GM21381 (cell line): Measurements from ENCODE around the gene GDAP1L1.
"Not testable (repeated sequence)": the region's sequence is repeated elsewhere in the genome, so short reads cannot be mapped to it uniquely, and the experiment has no call there.

Experiments used
- ATAC-seq: cut with Tn5 transposase; IDR thresholded peaks from one replicate; pipeline ENCODE4 v1.9.1; 2021; ENCODE audit warnings: mild to moderate bottlenecking, moderate library complexity; ENCODE audit not compliant: unreplicated experiment

GDAP1L1 gene

DNA sequence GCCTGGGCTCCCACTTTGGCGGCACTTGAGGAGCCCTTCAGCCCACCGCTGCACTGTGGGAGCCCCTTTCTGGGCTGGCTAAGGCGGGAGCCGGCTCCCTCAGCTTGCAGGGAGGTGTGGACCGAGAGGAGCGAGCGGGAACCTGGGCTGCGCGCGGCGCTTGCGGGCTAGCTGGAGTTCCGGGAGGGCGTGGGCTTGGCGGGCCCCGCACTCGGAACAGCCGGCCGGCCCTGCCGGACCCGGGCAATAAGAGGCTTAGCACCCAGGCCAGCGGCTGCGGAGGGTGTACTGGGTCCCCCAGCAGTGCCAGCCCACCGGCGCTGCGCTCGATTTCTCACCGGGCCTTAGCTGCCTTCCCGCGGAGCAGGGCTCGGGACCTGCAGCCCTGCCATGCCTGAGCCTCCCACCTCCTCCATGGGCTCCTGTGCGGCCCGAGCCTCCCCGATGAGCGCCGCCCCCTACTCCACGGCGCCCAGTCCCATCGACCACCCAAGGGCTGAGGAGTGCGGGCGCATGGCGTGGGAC, 52.0 kb downstream of the GDAP1L1 start:
- not testable (repeated sequence) for ATAC-seq

DNA sequence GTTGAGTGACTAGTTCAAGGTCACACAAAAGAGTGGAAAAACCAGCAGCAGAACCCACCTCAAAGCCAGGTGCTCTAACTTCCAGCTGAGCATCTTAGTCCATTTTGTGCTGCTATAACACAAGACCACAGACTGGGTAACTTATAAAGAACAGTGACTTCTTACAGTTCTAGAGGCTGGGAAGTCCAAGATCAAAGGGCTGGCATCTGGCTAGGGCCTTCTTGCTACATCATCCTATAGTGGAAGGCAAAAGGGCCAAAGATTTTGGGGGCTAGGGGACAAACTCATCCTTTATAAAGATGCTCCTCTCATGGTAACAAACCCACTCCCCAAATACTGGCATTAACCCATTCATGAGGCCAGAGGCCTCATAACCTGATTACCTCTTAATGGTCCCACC, 54.2 kb downstream of the GDAP1L1 start:
- no peak for ATAC-seq

DNA sequence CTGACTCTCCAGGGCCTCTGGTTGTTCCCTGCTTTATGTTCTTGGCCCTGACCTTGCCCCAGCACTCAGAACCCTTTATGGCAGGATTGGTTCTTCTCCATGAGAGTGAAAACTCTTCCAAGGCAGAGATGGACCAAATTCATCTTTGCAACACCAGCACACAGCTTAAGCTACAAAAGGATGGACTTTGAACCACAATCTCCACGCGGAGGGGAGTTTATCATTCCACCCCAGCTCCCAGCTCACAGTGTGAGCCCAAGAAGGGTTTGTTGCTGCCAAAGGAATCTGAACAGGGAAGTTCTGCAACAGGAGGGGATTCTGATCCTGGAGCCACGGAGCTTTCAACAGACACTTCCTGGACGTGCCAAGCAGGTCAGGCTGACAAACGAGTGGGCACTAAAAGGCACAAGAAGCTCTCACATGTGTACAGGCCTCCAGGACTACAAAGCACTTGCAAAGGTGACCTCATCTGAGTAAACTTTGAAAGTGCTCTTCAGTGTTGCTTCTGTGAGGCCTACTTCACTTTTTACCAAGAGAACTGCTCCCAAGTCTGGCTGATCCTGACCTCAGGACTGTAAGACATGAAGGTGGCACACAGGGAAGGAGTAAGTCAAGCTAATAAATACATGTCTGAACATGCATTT, 55.0 kb downstream of the GDAP1L1 start:
- no peak for ATAC-seq

DNA sequence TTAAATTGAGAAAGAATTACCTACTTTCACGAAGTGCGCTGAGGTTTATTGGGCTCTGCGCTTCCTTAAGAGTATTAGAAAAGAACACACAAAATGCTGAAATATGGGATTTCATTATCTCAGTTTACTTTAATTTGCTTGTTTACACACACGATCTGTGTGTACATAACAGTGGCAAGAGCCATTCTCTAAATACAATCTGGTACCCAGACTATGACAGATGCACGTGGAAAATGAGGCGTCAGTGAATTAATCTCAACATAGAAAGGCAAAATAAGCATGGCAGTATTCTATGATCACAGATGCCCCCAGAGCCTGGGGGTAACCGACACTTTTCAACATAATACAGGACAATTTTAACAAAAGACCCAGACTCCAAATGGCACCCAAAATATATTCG, 55.6 kb downstream of the GDAP1L1 start:
- no peak for ATAC-seq

DNA sequence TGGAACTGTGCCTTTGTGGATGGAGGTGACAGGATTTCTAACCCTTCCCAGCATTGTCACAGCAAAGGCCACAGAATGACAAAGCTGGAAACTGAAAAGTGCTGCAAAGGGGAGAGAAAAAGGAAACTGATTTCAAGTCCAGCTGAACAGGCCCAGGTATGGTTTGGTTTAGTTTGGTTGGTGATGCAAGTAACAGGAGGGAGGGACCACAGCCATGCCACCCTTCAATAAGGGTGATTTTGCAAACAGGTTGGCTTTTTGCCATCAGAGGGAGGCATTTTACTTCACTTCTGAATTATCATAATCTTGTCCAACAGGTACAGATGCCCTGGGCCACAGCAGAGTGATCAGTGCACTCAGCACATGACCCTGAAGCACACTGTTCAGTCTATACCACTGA, 57.3 kb downstream of the GDAP1L1 start:
- ATAC-seq: no peak

DNA sequence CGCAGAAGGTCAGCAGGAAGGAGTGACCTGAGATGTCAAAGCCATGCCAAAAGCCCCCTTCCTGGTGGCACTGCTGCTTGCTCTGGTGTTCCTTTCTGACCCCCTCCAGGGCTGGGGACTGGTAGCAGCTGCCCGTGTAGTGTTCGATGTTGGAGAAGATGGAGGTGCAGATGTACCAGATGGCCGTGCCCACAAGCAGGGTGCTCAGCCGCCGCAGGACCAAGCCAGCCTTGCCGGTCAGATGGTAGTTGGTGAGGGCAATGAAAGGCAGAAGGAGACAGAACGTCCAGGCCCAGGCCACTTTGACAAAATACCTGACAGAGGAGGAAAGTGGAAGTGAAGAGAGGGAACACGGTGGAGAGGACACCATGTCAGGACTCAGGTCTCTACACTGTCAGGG, 59.8 kb downstream of the GDAP1L1 start:
- ATAC-seq: no peak

DNA sequence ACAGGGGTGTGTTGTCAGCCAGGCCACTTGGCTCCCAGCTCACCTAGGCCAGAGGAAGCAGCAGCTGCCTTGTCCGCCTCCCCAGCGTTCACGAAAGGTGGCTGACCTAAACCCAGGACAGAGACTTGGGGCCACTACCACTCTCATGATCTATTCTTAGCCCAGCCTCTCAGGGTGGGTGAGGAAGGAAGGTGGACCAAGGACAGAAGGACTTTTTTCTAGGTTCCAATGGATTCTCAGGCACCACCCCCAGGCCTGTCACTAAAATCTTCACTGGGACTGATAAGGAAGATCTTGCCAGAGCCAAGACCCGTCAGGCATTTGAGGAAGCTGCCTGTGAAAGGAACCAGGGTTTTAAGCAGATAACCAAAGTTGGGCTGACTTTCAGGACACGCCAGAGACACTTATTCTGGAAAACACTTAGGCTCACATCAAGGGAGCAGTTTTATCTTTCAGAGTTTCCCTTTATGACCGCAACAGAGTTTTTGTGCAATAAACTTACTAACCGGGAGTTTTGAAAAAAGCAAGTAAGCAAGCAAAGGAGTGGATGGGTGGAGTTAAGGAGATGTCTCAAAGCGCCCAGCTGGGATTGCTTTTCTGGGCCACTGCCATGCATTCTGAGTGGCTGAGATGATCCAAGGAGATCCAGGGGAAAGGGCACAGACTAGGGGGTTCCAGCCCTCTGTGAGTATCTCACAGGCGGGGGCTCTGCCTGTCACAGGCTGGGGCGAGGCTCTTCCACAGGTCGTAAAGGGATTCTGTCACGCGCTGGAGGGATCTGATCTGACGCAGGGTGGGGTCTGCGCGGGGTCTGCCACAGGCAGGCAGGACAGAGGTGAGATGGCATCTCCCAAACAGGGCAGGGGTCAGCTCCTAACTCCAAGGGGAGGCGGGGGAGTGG, 62.9 kb downstream of the GDAP1L1 start:
- no peak for ATAC-seq

DNA sequence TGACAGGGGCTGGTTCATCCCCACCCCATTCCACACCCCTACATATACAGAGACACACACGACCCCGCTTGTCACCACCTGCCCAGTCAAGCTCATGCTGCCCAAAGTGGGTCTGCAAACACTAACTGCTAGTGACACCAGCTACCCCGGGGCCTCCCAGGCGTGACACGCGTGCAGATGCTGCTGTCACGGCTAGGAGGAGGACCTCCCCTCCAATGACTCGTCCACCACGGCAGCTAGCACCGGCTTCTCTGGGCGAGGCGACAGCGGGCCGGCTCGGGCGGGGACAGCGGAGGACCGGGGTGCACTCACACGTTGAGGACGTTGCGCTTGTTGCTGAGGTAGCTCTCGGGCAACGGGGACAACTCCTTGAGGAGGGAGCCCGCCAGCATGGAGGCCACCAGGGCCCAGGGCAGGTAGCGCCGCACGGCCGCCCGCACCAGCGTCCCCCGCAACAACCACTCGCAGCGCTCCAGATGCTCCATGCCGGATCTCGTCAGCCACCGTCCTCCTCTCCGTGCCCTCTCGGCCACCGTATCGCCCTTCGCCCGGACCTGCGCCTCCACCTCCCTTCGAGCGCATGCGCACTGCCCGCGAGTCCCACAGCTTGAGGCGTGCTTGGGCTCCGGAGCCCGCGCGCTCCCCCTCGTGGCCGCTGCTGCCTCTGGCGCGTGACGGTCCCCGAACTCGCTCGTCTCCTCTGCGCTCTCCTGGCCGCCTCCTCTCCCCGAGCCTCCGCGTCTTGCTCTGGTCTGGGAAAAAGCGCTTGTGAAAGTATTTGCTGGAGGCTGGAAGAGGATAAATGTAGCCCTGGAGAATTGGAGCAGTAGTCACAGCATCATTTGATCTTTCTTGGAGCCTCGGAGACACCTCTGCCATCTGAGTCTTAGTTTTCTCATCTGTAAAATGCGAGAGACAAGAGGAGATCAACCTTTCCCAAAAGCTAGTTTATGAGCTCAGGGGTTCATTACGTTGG, 63.8 kb downstream of the GDAP1L1 start, which contains the start of gene FITM2:
Gene FITM2, minus strand, starts transcription at position 539 of the 976 bp plus-strand sequence. Its CDS starts 54 bp downstream, at position 485.
- ATAC-seq: peak; percentile 92

DNA sequence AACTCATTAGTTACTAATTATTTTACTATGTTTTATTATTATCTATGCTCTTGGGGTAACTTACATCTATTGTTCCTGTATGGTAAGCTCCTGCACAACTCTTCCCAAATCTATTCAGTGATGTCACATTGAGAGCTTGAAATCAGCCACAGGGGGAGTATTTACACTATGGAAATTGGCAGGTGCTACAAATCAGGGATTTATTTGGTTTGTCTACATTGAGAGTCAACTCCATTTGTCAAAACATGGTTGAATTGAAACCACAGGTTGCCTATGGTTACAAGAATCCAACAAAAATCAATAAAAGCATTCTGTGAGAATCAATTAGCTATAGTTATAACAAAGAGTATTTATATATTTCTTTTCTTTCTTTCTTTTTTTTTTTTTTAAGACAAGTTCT, 67.8 kb downstream of the GDAP1L1 start:
- no peak for ATAC-seq

DNA sequence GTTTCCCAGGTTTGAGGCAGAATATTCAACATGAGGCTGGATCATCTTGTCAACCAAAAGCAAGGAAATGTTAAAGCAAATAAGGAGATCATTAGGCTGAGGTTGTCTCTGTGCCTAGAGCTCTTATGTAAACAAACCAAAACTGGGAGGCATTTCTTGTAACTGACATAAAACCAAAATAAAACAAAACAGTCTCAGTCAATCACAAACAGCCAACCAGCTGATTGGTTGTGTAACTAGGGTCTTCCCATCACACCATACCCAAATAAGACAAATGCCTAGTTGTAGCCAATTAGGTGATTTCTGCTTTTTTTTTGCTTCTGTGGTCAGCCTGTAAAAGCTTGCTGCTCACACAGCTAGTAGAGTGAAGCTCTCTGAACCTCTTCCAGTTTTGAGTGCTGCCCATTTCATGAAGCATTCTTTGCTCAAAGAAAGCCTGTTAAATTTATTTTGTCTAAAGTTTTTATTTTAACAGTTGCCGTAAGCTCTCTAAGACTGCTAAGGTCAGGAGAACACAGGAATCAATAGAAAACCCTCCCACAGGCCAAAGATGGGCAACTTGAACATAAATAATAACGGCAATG, 72.8 kb downstream of the GDAP1L1 start:
- no peak for ATAC-seq

DNA sequence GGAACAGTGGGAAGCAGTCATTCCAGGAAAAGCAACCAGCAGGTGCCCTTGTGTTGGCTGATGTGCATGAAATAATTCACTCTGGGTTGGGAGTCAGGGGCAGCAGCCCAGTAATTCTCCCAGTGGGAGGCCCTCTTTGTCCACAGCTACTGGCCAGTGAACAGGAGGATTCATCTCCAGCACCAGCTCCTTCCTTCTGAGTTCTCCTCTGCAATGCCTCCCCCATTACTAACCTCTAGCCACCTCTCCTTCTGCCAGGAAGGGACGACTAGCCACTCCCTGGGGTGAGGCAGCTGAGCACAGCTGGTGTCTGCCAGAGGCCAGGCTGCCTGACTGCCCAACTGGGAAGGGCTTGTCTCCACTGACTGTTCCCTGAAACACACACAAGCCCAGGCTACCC, 77.2 kb downstream of the GDAP1L1 start:
- ATAC-seq: no peak

DNA sequence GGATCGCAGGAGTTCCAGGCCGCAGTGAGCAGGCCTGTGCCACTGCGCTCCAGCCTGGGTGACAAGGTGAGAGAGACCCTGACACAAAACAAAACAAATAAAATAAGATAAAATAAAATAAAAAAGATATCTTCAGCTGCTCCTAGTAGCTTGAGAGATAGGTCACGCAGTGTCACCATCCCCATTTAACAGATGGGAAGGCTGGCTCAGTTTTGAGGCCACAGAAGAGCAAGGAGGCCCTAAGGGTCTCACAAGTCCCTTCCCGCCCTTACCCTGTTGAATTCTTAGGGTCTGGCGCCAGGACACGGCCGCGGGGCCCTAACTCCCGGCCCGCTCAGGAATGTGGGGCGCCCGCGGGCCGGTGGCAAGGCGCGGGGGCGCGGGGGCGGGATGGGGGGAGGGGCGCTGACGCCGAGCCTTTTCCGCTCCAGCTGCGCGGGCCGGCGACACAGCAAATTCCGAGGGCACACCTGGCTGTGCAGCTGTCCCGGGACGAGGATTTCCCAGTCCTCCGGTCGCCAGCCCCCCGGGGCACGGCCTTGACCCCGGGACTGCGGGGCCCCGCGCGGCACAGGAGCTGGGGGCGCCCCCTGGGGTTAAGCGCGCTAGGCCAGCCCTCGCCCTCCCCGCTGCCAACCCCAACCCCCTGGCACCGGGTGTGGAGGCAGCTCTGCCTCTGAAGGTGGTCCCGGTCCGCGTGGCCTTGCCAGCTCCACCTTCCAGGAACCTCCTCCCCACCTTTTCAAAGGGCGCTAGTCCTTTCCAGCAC, 79.5 kb downstream of the GDAP1L1 start:
- ATAC-seq: no peak

DNA sequence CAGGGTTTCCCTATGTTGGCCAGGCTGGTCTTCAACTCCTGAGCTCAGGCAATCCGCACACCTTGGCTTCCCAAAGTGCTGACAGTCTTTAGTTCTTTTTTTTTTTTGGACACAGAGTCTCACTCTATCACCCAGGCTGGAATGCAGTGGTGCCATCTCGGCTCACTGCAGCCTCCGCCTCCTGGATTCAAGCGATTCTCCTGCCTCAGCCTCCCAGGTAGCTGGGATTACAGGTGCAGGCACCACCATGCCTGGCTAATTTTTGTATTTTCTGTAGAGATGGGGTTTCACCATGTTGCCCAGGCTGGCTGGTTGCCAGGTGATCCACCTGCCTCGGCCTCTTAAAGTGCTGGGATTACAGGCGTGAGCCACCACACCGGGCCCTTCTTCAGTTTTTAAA, 80.6 kb downstream of the GDAP1L1 start:
- ATAC-seq: not testable (repeated sequence)

DNA sequence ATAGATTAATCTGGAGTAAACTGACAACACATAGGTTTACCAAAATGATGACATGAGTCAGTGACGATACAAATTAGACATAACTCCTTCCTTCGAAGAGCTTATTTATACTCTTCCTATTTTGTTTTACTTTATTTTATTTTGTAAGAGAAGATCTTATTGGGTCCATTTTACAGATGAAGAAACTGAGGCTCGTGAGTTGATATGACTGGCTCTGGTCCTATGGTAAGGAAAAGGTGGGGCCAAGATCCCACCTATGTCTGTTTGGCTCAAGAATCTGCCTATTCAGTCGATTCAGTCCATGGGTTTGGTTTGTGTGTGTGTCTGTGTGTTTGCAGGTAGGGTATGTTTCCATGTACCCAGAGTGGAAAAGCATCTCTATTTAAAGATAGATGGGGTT, 81.3 kb downstream of the GDAP1L1 start:
- ATAC-seq: no peak
